Tibial artery (tissue), 4 donors: ENCODE results near the gene COL6A6.

Experiments
- DNase-seq, 2 donors: peaks; one replicate each; pipeline ENCODE4 v3.0.0-alpha.2; 2019
- H3K27ac ChIP-seq, 2 donors: fragments of 200-600 bp; sonication (generic) in 1 of 2; 1 replicate in 1 of 2; 2 replicates in 1 of 2; pipeline ENCODE4 v1.5.1; 2018 to 2019; ENCODE audit warnings: mild to moderate bottlenecking in 1 of 2
- H3K27me3 ChIP-seq, 2 donors: fragments of 200-600 bp; sonication (generic) in 1 of 2; one replicate each; pipeline versions ENCODE4 v1.5.1 to v1.6.0; 2016 to 2019
- H3K36me3 ChIP-seq, 3 donors: fragments of 200-600 bp; sonication (generic) in 2 of 3; one replicate each; pipeline ENCODE4 v1.5.1; 2016 to 2019; ENCODE audit warnings: mild to moderate bottlenecking in 2 of 3
- H3K4me1 ChIP-seq, 4 donors: fragments of 200-600 bp; sonication (generic) in 2 of 4; 1 replicate in 3 of 4; 2 replicates in 1 of 4; pipeline ENCODE4 v1.5.1; 2016 to 2019
- H3K4me3 ChIP-seq, 2 donors: fragments of 200-600 bp; sonication (generic) in 1 of 2; 1 replicate in 1 of 2; 2 replicates in 1 of 2; pipeline ENCODE4 v1.5.1; 2018 to 2019; ENCODE audit warnings: mild to moderate bottlenecking in 2 of 2
- H3K9me3 ChIP-seq, 3 donors: fragments of 200-600 bp; sonication (generic) in 1 of 3; one replicate each; pipeline ENCODE4 v1.5.1; 2016 to 2019
- CTCF ChIP-seq, 2 experiments: fragments of 200-600 bp in 1 of 2; fragments of 450-650 bp in 1 of 2; IDR thresholded peaks; one replicate each; pipeline ENCODE4 v1.5.1; 2017 to 2019; ENCODE audit warnings: antibody characterized with exemption in 2 of 2, mild to moderate bottlenecking in 1 of 2, moderate library complexity in 1 of 2
- intact Hi-C: fragments of 100-400 bp; cut with DNase I; formaldehyde crosslinking; loops from one replicate; pipeline ENCODE4 v1.15.0; 2023; ENCODE audit warnings: low total_unique reads

Gene COL6A6

GRCh38 chr3:130516645-130517512 is at the start of gene COL6A6:
TSS of gene COL6A6 (plus strand) at chr3:130517177. CDS start at chr3:130560365, 43,188 bp downstream.
- intact Hi-C loops = no loop called here
- Histone ChIP-seq H3K27me3 (peaks cover 0 to 18% of the 10 kb centered on the region in 2 donors), H3K4me1 (peaks cover 0 to 6% (median 2%) of the 10 kb centered on the region in 4 donors), H3K9me3 (no peaks in the 10 kb centered on the region), H3K4me3 (no peak within 1 kb of the TSS), H3K27ac (no peak within 1 kb of the TSS), H3K36me3 (no peaks in the 10 kb centered on the region)
- no peak for DNase-seq
- TF ChIP-seq CTCF (IDR thresholded peaks at IDR 0.05) = no peak

- intact Hi-C loops = no loop called here
- Histone ChIP-seq H3K4me3 (no peak overlapping the region), H3K27me3 (no peaks in the 10 kb centered on the region), H3K9me3 (peaks cover 0 to 4% (median 0%) of the 10 kb centered on the region in 3 donors), H3K4me1 (no peaks in the 10 kb centered on the region), H3K36me3 (no peaks in the 10 kb centered on the region), H3K27ac (no peak overlapping the region)
- no peak for DNase-seq
- no peak for TF ChIP-seq CTCF (IDR thresholded peaks at IDR 0.05)
Observed at GRCh38 chr3:130468311-130468710, 48.7 kb upstream of the COL6A6 start.

- Histone ChIP-seq H3K4me1 (no peaks in the 10 kb centered on the region), H3K27ac (no peak overlapping the region), H3K36me3 (no peaks in the 10 kb centered on the region), H3K9me3 (peaks cover 0 to 4% (median 0%) of the 10 kb centered on the region in 3 donors), H3K4me3 (no peak overlapping the region), H3K27me3 (no peaks in the 10 kb centered on the region)
- no peak for TF ChIP-seq CTCF (IDR thresholded peaks at IDR 0.05)
- intact Hi-C loops = no loop called here
- no peak for DNase-seq
Observed at GRCh38 chr3:130470126-130470525, 46.9 kb upstream of the COL6A6 start.

GRCh38 chr3:130473416-130473815 is 43.6 kb upstream of the COL6A6 start:
- no peak overlapping the region for H3K4me3 ChIP-seq
- no peaks in the 10 kb centered on the region for H3K27me3 ChIP-seq
- H3K9me3 ChIP-seq = peaks cover 0 to 4% (median 0%) of the 10 kb centered on the region in 3 donors
- intact Hi-C loops = no loop called here
- DNase-seq = no peak
- no peak overlapping the region for H3K27ac ChIP-seq
- TF ChIP-seq CTCF (IDR thresholded peaks at IDR 0.05) = no peak
- no peaks in the 10 kb centered on the region for H3K36me3 ChIP-seq
- no peaks in the 10 kb centered on the region for H3K4me1 ChIP-seq

- intact Hi-C loops = no loop called here
- no peaks in the 10 kb centered on the region for H3K36me3 ChIP-seq
- no peaks in the 10 kb centered on the region for H3K27me3 ChIP-seq
- DNase-seq = no peak
- TF ChIP-seq CTCF (IDR thresholded peaks at IDR 0.05) = peak in 1 of 2 experiments; percentile 5
- peaks cover 0 to 5% (median 0%) of the 10 kb centered on the region in 3 donors for H3K9me3 ChIP-seq
- no peaks in the 10 kb centered on the region for H3K4me1 ChIP-seq
- H3K27ac ChIP-seq = no peak overlapping the region
- no peak overlapping the region for H3K4me3 ChIP-seq
Observed at GRCh38 chr3:130480736-130481135, 36.2 kb upstream of the COL6A6 start.
